Ishikawa (cell line): ENCODE measurements around the gene ADAM19.

Source experiments
- CEBPB ChIP-seq: IDR thresholded peaks from 2 replicates; pipeline ENCODE4 v1.6.1; 2012
- CREB1 ChIP-seq: IDR thresholded peaks from 2 replicates; pipeline ENCODE4 v1.6.1; 2012; ENCODE audit warnings: low read depth
- EGR1 ChIP-seq: IDR thresholded peaks from 2 replicates; pipeline ENCODE4 v1.6.1; 2012
- EP300 ChIP-seq: IDR thresholded peaks from 2 replicates; pipeline ENCODE4 v1.6.1; 2012; ENCODE audit warnings: borderline replicate concordance
- FOXM1 ChIP-seq: IDR thresholded peaks from 2 replicates; pipeline ENCODE4 v1.6.1; 2012; ENCODE audit warnings: low read depth, borderline replicate concordance
- NFIC ChIP-seq: IDR thresholded peaks from 2 replicates; pipeline ENCODE4 v1.6.1; 2012
- RAD21 ChIP-seq: IDR thresholded peaks from 2 replicates; pipeline ENCODE4 v1.6.1; 2012; ENCODE audit warnings: low read depth
- TAF1 ChIP-seq: IDR thresholded peaks from 2 replicates; pipeline ENCODE4 v1.6.1; 2012; ENCODE audit warnings: low read depth, mild to moderate bottlenecking
- TCF12 ChIP-seq: IDR thresholded peaks from 2 replicates; pipeline ENCODE4 v1.6.1; 2012; ENCODE audit warnings: low read depth
- TEAD4 ChIP-seq: IDR thresholded peaks from 2 replicates; pipeline ENCODE4 v1.6.1; 2012
- YY1 ChIP-seq: IDR thresholded peaks from 2 replicates; pipeline ENCODE4 v1.6.1; 2012; ENCODE audit warnings: low read depth
- ZBTB7A ChIP-seq: IDR thresholded peaks from 2 replicates; pipeline ENCODE4 v1.6.1; 2012; ENCODE audit warnings: low read depth
- TF ChIP-seq, protein P1 (sequence below): IDR thresholded peaks from 2 replicates; pipeline ENCODE4 v1.6.1; 2012; ENCODE audit warnings: low read depth, mild to moderate bottlenecking
- TF ChIP-seq, protein P2 (sequence below): IDR thresholded peaks from 2 replicates; pipeline ENCODE4 v1.6.1; 2012
- TF ChIP-seq, protein P3 (sequence below): IDR thresholded peaks from 2 replicates; pipeline ENCODE4 v1.6.1; 2012

ADAM19 gene

DNA sequence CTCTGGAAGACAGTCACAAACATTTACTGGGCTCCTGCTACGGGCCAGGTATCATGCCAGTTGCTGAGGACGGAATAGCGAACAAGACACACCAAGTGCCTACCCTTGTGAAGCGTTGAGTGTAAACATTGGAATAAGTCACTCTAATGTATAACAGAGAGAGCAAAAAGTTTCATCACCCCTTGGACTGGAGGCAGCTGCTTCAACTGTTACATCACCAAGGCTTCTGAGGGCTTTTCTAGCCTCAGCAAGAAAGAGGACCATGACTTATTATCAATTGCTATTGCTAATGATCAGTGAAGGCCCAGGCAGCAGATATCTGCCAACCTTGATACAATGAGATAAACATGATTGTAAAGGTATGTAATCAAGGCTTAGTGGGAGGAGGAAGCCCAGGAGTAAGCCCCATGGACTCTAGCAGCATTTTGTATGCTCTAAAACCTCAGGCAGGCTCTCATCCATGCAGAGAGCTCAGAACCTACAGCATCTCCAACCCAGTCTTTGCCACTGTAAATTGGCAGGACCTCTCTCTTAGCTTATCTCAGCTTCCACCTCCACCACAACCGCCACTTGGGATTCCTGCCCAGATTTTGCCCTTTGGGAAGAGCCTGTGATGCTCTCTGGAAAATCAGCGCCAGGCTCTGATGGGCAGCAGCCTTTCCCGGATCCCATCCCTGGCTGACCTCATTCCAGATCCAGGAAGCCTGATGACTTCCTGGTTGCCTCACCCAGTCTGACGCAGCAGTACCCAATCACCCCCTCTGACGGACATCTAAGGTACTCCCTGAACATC is 54.5 kb downstream of the ADAM19 start:
- TF ChIP-seq TEAD4 (no peak), CREB1 (no peak), RAD21 (no peak), TCF12 (no peak), YY1 (no peak)

DNA sequence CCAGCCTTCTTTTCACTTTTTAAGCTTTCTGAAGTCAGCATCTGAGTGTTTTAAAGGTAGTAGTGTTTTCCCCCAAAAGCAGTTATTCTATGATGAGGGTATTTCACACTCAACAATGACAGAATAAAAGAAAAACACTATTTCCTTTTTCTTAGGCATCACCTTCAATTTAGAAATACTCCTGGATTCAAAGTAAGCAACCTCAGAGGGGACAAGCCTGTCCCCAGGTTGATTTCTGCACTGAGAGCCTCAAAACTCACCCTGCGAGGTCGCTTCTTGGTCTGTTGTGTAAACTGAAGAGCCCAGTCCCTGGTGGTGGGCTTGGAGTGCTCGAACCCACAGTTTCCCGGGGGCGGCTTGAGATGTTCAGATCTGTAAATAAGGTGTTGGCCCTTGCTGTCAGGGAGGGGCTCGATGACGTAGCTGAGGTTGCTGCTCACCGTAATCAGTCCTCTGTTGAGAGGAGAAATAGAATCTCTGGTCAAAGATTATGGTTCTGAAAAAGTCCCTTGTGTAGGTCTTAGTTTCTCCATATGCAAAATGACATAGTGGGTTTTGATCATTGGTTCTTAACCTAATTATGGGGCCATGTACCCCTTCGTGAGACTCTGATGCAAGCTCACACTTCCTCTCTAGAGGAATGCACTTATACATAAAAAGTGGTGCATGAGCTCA is 55.9 kb downstream of the ADAM19 start:
- no peak for TF ChIP-seq TCF12
- TF ChIP-seq CREB1: no peak

DNA sequence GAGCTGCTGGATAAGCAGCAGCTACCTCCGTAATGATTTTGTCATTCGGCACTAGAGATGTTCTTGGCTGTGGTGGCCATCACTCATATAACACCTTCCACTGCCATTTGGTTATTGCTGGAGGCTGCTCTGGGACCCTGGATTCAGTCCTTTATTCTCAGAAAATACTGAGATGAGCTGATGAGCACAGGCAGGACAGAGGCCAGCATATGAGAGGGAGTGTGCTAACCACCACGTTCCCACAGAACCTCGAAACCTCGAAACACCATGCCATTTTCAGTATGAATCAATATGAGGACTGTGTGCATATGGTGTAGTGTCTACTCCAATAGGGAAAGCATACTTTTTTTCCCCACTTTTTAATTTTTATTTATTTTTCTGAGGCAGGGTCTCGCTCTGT is 56.6 kb downstream of the ADAM19 start:
- TF ChIP-seq RAD21: no peak
- TF ChIP-seq TEAD4: no peak
- no peak for TF ChIP-seq ZBTB7A
- TF ChIP-seq FOXM1: no peak
- TF ChIP-seq, protein P1, sequence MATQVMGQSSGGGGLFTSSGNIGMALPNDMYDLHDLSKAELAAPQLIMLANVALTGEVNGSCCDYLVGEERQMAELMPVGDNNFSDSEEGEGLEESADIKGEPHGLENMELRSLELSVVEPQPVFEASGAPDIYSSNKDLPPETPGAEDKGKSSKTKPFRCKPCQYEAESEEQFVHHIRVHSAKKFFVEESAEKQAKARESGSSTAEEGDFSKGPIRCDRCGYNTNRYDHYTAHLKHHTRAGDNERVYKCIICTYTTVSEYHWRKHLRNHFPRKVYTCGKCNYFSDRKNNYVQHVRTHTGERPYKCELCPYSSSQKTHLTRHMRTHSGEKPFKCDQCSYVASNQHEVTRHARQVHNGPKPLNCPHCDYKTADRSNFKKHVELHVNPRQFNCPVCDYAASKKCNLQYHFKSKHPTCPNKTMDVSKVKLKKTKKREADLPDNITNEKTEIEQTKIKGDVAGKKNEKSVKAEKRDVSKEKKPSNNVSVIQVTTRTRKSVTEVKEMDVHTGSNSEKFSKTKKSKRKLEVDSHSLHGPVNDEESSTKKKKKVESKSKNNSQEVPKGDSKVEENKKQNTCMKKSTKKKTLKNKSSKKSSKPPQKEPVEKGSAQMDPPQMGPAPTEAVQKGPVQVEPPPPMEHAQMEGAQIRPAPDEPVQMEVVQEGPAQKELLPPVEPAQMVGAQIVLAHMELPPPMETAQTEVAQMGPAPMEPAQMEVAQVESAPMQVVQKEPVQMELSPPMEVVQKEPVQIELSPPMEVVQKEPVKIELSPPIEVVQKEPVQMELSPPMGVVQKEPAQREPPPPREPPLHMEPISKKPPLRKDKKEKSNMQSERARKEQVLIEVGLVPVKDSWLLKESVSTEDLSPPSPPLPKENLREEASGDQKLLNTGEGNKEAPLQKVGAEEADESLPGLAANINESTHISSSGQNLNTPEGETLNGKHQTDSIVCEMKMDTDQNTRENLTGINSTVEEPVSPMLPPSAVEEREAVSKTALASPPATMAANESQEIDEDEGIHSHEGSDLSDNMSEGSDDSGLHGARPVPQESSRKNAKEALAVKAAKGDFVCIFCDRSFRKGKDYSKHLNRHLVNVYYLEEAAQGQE: no peak
- TF ChIP-seq CEBPB: no peak
- TF ChIP-seq EGR1: no peak
- no peak for TF ChIP-seq EP300
- TF ChIP-seq, protein P2, sequence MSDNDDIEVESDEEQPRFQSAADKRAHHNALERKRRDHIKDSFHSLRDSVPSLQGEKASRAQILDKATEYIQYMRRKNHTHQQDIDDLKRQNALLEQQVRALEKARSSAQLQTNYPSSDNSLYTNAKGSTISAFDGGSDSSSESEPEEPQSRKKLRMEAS: no peak
- TF ChIP-seq NFIC: no peak
- no peak for TF ChIP-seq YY1

DNA sequence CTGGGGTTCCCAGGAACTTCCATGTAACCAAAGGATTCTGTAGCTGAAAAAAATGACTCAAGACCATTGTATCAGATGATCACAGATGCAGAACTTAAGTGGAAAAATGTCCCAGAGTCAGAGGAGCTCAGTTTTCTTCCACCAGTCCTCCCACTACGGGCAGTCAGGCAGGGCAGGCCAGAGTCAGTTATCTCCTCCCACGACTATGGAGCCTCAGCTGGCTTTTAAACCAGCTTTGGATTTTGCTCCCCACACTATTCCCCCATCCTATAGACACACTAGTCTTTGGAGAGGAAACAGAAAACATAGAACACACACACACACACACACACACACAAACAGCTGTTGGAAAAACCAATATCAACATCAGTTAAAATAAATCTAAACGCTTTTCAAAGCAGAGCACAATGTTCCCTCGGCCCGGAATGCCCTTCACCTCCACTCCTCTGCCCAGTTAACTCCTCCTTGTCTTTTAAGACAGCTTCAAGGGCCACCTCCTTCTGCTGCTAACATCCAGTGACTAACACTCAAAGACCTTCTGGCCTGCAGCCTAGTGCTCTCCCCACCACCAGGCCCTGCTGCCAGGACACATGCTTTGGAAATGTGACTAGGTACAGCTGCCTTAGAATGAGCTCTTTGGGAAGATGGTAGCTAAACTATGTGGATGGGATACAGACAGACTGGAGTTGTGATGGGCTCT is 58.8 kb downstream of the ADAM19 start:
- TF ChIP-seq EGR1: no peak
- no peak for TF ChIP-seq ZBTB7A
- TF ChIP-seq CEBPB: no peak
- no peak for TF ChIP-seq TCF12
- no peak for TF ChIP-seq CREB1
- no peak for TF ChIP-seq NFIC
- TF ChIP-seq YY1: no peak
- TF ChIP-seq, protein P3, sequence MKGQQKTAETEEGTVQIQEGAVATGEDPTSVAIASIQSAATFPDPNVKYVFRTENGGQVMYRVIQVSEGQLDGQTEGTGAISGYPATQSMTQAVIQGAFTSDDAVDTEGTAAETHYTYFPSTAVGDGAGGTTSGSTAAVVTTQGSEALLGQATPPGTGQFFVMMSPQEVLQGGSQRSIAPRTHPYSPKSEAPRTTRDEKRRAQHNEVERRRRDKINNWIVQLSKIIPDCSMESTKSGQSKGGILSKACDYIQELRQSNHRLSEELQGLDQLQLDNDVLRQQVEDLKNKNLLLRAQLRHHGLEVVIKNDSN: no peak
- no peak for TF ChIP-seq TEAD4
- TF ChIP-seq, protein P2: no peak
- TF ChIP-seq FOXM1: no peak

DNA sequence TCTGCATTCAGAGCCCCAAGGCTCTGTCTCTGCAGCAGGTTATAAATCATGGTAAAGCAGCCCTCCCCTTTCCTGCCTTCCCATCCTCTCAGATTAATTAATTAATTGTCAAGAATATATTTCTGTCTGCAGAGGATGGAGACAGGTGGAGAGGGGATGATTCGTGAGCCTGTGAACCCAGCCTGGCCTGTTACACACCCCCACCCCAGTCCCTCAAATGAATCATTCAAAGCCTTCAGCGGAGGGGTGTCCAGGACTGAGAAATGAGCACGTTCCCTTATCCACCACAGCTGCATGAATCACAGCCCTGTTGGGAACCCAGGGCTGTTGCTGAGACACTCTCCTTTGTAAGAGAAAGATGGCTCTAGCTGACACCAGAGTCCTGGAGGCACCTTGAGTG is 59.6 kb downstream of the ADAM19 start:
- no peak for TF ChIP-seq RAD21
- TF ChIP-seq CREB1: no peak
- no peak for TF ChIP-seq TAF1
- TF ChIP-seq, protein P1: no peak
- no peak for TF ChIP-seq EGR1
- no peak for TF ChIP-seq NFIC
- no peak for TF ChIP-seq TCF12
- no peak for TF ChIP-seq YY1
- TF ChIP-seq, protein P2: no peak
- TF ChIP-seq, protein P3: no peak
- TF ChIP-seq CEBPB: no peak
- TF ChIP-seq FOXM1: no peak
- TF ChIP-seq ZBTB7A: no peak
- no peak for TF ChIP-seq TEAD4
